Mesodermal cell (in vitro differentiated cells): ENCODE results near the gene ILF3.

Experiments used
- H3K27ac ChIP-seq: 2 replicates; pipeline ENCODE4 v1.7.0; 2013; ENCODE audit warnings: mild to moderate bottlenecking, low read depth, low read length, moderate library complexity; ENCODE audit not compliant: severe bottlenecking
- H3K36me3 ChIP-seq: 2 replicates; pipeline ENCODE4 v1.7.1; 2013; ENCODE audit warnings: mild to moderate bottlenecking, low read length, moderate library complexity; ENCODE audit not compliant: control insufficient read depth, insufficient read depth
- H3K4me1 ChIP-seq: one replicate; pipeline ENCODE4 v1.7.1; 2013; ENCODE audit warnings: mild to moderate bottlenecking, low read length; ENCODE audit not compliant: insufficient read depth, control insufficient read depth, poor library complexity, severe bottlenecking
- H3K4me3 ChIP-seq: 2 replicates; pipeline ENCODE4 v1.7.0; 2013; ENCODE audit warnings: low read length, control low read depth, mild to moderate bottlenecking; ENCODE audit not compliant: insufficient read depth, poor library complexity, severe bottlenecking; ENCODE audit errors: extremely low read depth
- H3K9me3 ChIP-seq: 2 replicates; pipeline ENCODE4 v1.7.1; 2013; ENCODE audit warnings: mild to moderate bottlenecking, low read length, moderate library complexity; ENCODE audit not compliant: control insufficient read depth
- WGBS, 2 experiments: methylation state at CpG; one replicate each; pipeline ENCODE4 v1.1.5; 2013; ENCODE audit warnings: missing lambda C conversion rate in 2 of 2; ENCODE audit not compliant: insufficient coverage in 2 of 2; 5-methylcytosine and 5-hydroxymethylcytosine counted together

ILF3 gene

DNA sequence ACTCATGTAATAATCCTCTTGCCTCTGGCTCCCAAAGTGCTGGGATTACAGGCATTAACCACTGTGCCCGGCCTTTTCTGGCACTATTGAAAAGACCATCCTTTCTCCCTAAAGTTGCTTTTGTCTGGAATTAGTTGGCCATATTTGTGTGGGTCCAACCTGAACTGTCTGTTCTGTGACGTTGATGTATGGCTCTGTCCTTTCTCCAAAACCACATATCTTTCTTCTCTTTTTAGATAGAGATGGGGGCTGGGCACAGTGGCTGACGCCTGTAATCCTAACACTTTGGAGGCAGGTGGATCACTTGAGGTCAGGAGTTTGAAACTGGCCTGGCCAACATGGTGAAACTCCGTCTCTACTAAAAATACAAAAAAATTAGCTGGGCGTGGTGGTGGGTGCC lies 81.6 kb downstream of the ILF3 start:
- no peak overlapping the region for H3K4me3 ChIP-seq
- H3K9me3 ChIP-seq = no peaks in the 10 kb centered on the region
- H3K36me3 ChIP-seq = peaks cover 11% of the 10 kb centered on the region
- H3K4me1 ChIP-seq = peaks cover 2% of the 10 kb centered on the region
- no peak overlapping the region for H3K27ac ChIP-seq
- WGBS, 2 experiments = 90 to 100% methylated on average over 1 to 2 of the region's 5 CpGs

DNA sequence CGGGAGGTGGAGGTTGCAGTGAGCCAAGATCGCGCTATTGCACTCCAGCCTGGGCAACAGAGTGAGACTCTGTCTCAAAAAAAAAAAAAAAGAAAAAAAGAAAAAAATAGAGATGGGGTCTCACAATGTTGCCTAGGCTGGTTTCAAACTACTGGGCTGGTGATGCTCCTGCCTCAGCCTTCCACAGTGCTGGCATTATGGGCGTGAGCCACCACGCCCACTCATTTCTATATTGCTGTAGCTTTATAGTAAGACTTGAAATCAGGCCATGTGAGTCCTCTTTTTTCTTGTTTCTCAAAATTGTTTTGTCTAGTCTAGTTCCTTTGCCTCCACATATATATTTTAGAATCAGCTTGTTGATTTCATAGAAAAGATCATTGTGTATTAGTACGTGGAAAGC lies 82.0 kb downstream of the ILF3 start:
- H3K4me1 ChIP-seq = peaks cover 2% of the 10 kb centered on the region

DNA sequence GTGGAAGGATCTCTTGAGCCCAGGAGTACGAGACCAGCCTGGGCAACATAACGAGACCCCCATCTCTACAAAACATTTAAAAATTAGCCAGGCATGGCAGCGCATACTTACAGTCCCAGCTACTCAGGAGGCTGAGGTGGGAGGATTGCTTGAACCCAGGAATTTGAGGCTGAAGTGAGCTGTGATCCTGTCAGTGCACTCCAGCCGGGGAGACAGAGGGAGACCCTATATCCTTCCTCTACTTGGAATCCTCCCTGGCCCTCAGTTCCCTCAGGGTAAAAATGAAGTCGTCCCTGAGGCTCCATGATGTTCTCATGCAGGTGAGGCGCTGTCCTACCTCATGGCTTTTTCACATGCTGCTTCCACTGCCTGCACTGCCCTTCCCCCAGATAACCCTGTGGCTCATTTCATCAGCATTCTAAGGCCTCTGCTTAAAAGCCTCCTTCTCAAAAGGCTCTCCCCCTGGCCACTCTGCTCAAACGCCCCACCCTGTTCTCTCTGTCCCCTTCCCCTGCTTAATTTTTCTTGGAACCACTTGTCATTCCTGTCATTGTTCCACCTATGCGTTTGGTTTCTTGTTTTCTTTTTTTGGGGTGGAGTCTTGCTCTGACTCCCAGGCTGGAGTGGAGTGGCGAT lies 82.9 kb downstream of the ILF3 start:
- Histone ChIP-seq H3K4me3 (no peak overlapping the region), H3K27ac (no peak overlapping the region), H3K36me3 (peaks cover 12% of the 10 kb centered on the region), H3K9me3 (no peaks in the 10 kb centered on the region), H3K4me1 (peaks cover 2% of the 10 kb centered on the region)
- WGBS, 2 experiments = 91 to 92% methylated on average over 6 to 7 of the region's 9 CpGs

More for the DNA sequence above, 82.0 kb downstream of the ILF3 start:
- Histone ChIP-seq H3K27ac (no peak overlapping the region), H3K36me3 (peaks cover 11% of the 10 kb centered on the region), H3K9me3 (no peaks in the 10 kb centered on the region), H3K4me3 (no peak overlapping the region)
- WGBS, 2 experiments = 93 to 100% methylated on average over 5 of the region's 6 CpGs

DNA sequence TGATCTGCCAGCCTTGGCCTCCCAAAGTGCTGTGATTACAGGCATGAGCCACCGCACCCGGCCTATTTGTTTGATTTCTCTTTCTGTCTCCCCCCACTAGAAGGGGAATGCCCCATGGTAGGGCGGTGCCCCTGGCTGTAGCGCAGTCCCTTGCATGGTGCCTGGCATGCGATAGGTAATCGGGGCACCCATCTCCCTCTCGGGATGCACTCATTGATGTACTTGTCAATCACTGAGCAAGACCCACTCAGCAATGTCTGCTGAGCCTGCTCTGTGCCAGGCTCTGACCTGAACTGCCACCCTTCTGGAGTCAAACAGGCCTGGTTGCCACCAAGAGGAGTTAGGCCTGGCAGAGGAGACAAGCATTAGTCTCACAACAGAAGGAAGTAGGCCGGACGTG lies 83.6 kb downstream of the ILF3 start:
- no peaks in the 10 kb centered on the region for H3K9me3 ChIP-seq
- no peak overlapping the region for H3K27ac ChIP-seq
- 93 to 95% methylated on average over 9 of the region's 9 CpGs for WGBS, 2 experiments
- H3K36me3 ChIP-seq = peaks cover 16% of the 10 kb centered on the region
- H3K4me1 ChIP-seq = peaks cover 2% of the 10 kb centered on the region
- no peak overlapping the region for H3K4me3 ChIP-seq

DNA sequence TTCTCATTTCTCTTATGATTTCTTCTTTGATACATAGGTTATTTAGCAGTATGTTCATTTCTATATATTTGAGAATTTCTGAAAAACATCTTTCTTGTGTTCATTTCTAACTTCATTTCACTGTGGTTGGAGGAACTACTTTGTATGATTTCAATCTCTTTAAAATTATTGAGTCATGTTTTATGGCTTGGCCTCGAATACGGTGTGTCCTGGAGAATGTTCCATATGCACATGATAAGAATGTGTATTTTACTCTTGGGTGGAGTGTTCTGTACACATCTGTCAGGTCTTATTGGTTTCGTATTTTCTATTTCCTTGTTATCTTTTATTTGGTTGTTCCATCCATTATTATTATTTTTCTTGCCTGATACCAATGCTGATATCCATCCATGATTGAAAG lies 86.7 kb downstream of the ILF3 start:
- Histone ChIP-seq H3K27ac (no peak overlapping the region), H3K4me1 (peaks cover 9% of the 10 kb centered on the region), H3K36me3 (peaks cover 10% of the 10 kb centered on the region), H3K9me3 (no peaks in the 10 kb centered on the region), H3K4me3 (no peak overlapping the region)
- WGBS, 2 experiments = 83 to 100% methylated on average over 2 of the region's 3 CpGs
